ENCODE data around the gene POLR2H.

Gene POLR2H

DNA sequence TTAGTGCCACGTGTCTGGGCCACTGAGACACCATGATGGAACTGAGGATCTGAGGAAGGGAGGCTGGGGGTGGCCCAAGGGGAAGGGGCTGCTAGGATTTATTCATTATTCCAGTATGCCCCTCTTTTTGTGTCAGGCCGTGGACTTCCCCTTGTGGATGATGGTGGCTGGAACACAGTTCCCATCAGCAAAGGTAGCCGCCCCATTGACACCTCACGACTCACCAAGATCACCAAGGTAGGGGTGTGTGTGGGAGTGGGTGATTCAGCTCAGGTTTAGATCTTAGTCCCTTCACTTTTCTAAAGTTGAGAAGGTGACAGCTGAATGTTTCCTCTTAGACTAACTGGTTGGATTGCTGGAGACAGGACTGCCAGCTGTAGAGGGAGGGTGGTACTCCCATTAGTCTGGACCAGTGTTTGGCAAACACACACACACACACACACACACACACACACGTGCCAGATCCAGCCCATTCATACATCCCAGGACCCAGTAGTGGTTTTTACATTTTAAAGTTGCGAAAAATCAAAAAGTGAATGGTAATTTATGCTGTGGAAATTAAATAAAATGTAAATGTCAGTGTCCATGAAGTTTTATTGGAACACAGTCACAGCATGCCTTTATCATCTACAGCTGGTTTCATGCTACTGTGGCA is 35.7 kb upstream of the POLR2H start:
- no peak for DNase-seq (ENCODE audit: extremely low read depth, low read depth)
- TF ChIP-seq, protein P1, sequence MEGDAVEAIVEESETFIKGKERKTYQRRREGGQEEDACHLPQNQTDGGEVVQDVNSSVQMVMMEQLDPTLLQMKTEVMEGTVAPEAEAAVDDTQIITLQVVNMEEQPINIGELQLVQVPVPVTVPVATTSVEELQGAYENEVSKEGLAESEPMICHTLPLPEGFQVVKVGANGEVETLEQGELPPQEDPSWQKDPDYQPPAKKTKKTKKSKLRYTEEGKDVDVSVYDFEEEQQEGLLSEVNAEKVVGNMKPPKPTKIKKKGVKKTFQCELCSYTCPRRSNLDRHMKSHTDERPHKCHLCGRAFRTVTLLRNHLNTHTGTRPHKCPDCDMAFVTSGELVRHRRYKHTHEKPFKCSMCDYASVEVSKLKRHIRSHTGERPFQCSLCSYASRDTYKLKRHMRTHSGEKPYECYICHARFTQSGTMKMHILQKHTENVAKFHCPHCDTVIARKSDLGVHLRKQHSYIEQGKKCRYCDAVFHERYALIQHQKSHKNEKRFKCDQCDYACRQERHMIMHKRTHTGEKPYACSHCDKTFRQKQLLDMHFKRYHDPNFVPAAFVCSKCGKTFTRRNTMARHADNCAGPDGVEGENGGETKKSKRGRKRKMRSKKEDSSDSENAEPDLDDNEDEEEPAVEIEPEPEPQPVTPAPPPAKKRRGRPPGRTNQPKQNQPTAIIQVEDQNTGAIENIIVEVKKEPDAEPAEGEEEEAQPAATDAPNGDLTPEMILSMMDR (IDR thresholded peaks at IDR 0.05; ENCODE audit: low read depth, low read length, missing control alignments): no peak
- no peak overlapping the region for H3K4me3 ChIP-seq (replicated peaks; ENCODE audit: low read depth, low read length)

DNA sequence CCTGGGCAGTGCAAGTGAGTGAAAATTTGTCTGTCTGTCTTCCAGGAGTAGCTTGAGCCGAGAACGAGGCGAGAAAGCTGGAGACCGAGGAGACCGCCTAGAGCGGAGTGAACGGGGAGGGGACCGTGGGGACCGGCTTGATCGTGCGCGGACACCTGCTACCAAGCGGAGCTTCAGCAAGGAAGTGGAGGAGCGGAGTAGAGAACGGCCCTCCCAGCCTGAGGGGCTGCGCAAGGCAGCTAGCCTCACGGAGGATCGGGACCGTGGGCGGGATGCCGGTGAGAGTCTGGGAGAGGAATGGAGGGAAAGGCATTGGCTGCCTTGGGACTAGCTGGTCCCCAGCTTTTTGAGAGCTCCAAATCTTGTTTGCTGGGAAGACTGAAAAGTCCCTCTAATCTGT is 34.3 kb upstream of the POLR2H start:
- H3K4me3 ChIP-seq (replicated peaks; ENCODE audit: low read depth, low read length): no peak overlapping the region
- TF ChIP-seq, protein P1 (IDR thresholded peaks at IDR 0.05; ENCODE audit: low read depth, low read length, missing control alignments): no peak
- no peak for DNase-seq (ENCODE audit: extremely low read depth, low read depth)

DNA sequence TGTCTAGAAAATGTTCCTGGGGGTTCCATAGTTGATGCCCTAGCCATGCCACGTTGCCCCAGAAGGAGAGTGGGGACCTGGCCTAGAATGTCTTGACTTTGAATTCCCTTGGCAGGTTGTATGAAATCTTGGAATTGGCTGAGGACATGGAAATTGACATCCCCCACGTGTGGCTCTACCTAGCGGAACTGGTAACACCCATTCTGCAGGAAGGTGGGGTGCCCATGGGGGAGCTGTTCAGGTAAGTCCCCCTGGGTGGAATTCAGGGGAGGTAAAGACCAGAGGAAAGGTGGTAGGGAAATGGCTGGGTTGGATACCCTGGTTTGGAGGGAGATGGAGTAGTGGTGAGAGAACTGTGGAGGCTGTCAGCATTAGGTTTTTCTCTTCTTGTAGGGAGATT is 33.0 kb upstream of the POLR2H start:
- TF ChIP-seq, protein P1 (IDR thresholded peaks at IDR 0.05; ENCODE audit: low read depth, low read length, missing control alignments): no peak
- DNase-seq (ENCODE audit: extremely low read depth, low read depth): no peak
- H3K4me3 ChIP-seq (replicated peaks; ENCODE audit: low read depth, low read length): no peak overlapping the region

DNA sequence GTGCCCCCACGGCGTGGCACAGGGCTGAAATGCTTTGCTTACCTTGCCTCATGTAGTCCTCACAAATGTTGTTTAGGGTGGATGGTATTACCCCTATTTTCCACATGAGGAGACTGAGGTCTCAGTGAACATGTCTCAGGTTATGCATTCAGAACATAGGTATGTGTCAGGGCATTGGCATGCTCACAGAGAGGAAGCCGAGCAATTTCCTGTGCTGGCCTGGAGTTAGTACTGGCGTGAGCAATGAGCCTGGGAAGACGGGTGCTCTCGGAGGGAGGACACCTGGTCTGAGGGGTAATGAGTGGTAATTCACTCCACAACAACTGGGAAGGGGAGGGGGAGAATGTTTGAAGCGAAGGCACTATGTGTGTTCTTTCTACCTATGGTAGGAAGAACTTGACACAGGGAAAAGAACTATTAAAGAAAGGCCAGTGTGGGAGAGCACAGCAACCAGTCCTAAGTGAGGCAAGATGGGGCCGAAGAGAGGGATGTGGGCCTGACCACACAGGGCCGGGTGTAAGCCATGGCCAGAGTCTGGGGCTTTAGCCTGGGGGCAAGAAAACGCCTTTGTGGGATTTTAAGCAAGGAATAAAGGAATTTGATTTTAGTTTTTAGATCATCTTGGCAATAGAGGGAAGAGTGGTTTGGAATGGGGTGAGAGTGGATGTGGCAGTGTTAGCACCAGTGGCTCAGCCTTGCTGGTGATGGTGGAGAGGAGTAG is 29.0 kb upstream of the POLR2H start:
- TF ChIP-seq, protein P1 (IDR thresholded peaks at IDR 0.05; ENCODE audit: low read depth, low read length, missing control alignments): no peak
- DNase-seq (ENCODE audit: extremely low read depth, low read depth): no peak
- H3K4me3 ChIP-seq (replicated peaks; ENCODE audit: low read depth, low read length): no peak overlapping the region

DNA sequence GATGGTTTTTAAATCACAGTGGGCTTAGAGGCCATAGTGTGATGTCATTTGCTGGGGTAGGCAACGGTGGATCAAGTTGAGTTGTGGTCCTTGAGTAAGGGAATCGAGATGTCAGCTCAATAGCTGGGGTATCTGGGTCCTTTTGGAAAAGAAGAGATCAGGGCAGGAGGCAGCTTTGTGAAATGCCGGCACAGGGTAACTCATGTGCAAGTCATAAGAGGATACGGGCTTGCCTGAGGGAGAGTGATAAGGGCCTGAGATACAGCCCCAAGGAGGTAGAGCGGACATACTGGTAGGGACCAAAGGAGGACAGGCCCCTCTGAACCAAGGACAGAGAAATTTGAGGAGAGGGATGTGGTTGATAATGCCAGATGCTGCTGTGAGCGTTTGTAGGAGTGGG is 28.3 kb upstream of the POLR2H start:
- no peak for DNase-seq (ENCODE audit: extremely low read depth, low read depth)
- no peak overlapping the region for H3K4me3 ChIP-seq (replicated peaks; ENCODE audit: low read depth, low read length)
- TF ChIP-seq, protein P1 (IDR thresholded peaks at IDR 0.05; ENCODE audit: low read depth, low read length, missing control alignments): no peak

DNA sequence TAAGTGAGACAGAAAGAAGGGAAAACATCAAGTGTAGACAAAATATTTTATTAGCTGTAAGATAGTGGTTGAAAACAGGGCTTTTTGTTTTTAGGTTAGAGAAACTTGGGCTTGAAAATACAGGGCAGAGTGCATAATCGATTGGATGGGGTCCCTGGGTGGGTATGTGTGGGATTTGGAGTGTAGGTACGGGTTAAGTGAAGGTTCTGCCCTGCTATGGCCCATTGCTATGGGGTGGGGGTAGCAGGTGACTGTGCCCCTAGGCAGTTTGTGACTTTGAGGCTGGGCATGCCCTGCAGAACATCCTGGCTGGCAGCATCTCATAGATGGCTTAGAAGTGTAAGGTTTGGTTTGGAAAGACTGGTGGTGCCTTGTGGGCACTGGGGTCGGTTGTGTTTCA is 27.8 kb upstream of the POLR2H start:
- TF ChIP-seq, protein P1 (IDR thresholded peaks at IDR 0.05; ENCODE audit: low read depth, low read length, missing control alignments): no peak
- no peak overlapping the region for H3K4me3 ChIP-seq (replicated peaks; ENCODE audit: low read depth, low read length)

More for the DNA sequence above, 27.8 kb upstream of the POLR2H start:
- no peak for DNase-seq (ENCODE audit: extremely low read depth, low read depth)

All from HFF-Myc (cell line).